Body of pancreas (tissue), 4 donors: ENCODE results near the gene LMTK2.

ENCODE experiments used
- CTCF ChIP-seq, 7 experiments: fragments of 450-650 bp in 4 of 7; fragments of 200-600 bp in 3 of 7; sonication (generic) in 3 of 7; IDR thresholded peaks; one replicate each; pipeline ENCODE4 v1.5.1; 2016 to 2019; ENCODE audit warnings: antibody characterized with exemption in 7 of 7
- POLR2A ChIP-seq, 3 donors: fragments of 450-650 bp; IDR thresholded peaks; one replicate each; pipeline ENCODE4 v1.6.1; 2016; ENCODE audit warnings: antibody characterized with exemption in 3 of 3, mild to moderate bottlenecking in 2 of 3

GRCh38 chr7:98170966-98171365, 64.3 kb downstream of the LMTK2 start:
- TF ChIP-seq CTCF (IDR thresholded peaks at IDR 0.05) (no peak), POLR2A (IDR thresholded peaks at IDR 0.05) (no peak)
